ENCODE data around the gene C1QTNF1.

The C1QTNF1 gene

DNA sequence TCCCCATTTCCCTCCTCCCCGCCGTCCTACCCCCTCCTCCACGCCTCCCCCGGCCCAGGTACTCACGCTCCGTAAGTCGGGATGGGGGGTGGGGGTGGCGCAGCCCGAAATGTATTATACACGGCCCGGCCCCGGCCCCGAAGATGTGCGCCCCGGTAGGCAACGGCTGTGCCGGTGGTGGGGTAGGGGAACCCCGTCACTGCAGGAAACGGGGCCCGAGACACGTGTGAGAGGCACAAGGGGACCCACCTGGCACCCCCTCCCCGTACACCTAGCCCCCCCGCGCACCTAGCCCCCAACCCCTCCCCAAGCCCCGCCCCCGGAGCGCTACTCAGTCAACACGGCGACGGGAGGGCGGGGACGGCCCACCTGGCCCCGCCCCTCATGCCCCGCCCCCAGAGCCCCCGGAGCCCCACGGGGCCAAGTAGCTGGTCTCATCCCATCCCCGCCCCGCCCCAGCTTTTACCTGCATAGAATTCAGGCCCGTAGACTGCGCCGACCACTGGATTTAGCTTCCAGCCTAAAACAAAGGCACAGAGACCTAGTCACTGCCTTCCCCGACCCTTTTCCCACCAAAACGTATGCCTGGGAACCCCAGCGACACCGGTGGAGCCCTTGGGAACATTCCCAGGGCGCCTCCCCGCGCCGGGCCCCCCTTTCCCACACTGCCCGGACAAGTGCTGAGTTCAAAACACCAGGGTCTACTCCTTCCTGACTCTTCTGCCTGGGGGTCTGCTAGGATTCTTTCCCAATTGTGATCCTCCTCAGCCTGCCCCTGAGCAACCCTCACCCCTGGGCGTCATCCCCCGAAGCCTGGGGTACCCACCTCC, 73.5 kb downstream of the C1QTNF1 start:
- DNase-seq, result no peak

DNA sequence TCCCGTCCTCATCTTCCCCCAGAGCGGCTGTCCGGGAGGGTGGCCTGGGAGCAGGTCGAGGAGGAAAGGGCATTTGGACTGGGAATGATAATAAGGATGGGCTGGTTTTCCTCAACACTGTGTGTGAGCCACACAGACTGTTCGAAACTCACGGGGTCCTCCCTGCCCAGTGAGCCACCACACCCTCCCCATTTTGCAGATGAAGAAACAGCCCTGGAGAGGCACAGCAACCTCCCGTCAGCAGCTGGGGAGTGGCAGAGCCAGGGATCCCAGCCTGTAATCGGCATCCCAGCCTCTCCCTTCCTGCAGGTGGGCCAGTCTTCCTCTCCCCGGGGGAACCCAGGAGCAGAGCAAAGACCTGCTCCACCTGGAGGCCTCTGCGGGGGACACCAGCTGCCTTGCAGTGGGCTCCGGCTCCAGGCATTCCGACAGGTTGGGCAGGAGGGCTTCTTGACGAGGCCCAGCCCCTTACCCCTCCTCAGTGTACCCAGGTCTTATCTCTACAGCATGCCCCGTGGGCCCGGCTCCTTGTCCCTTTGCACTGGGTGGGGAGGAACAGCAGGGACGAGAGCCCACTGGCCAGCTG, 74.4 kb downstream of the C1QTNF1 start:
- no peak for DNase-seq

Data from activated CD4-positive, CD25-positive, alpha-beta regulatory T cell (primary cell).